ENCODE data around the gene HMX2.

The HMX2 gene

GRCh38 chr10:123147635-123148413 is at the start of gene HMX2:
Gene HMX2 (plus strand): TSS chr10:123148136. CDS start chr10:123148379, 243 bp downstream.
- DNase-seq = peak; percentile 29

GRCh38 chr10:123100030-123100762 is 47.7 kb upstream of the HMX2 start:
- DNase-seq = no peak

DNA sequence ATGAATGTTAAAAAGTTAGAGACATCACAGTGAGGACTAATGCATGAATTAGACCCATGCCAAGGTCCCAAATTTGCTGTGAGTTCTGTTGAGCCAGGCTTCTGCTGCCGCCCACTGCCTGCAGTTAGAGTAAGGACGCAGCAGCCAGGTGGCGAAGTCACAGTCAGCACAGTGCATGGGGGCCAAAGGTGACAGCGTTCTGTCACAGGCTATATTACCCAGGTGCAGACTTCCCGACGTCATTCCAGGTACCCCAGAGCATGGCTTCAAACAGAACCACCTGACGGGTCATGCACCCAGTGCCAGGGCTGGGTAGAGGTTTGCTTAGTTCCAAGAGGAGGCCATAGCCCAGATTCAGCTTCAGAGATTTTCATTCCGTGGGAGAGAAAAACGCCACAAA is 46.1 kb upstream of the HMX2 start:
- DNase-seq = no peak

DNA sequence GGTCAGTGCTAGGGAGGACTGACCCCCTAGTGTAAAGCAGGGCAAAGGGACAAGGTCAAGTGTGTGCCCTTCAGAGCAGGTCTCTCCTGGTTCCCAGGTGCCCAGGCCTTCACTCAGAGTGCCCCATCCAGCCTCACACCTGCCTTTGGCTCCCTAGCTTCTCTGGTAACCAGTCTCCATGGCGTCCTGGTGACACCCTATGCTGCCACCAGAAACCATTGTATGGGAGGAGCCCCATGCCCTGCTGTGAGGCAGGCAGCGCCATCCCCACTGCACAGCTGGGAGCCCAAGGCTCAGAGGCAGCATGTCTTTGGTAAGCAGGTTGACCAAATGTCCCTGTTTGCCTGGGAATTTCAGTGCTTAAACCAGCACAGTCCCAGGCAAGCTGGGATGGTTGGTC is 45.3 kb upstream of the HMX2 start:
- no peak for DNase-seq

GRCh38 chr10:123103944-123104343 is 44.0 kb upstream of the HMX2 start:
- no peak for DNase-seq

- DNase-seq = no peak
These were observed 38.5 kb upstream of the HMX2 start for GRCh38 chr10:123109466-123109865.

GRCh38 chr10:123117644-123118417 is 30.1 kb upstream of the HMX2 start:
- DNase-seq = no peak

DNA sequence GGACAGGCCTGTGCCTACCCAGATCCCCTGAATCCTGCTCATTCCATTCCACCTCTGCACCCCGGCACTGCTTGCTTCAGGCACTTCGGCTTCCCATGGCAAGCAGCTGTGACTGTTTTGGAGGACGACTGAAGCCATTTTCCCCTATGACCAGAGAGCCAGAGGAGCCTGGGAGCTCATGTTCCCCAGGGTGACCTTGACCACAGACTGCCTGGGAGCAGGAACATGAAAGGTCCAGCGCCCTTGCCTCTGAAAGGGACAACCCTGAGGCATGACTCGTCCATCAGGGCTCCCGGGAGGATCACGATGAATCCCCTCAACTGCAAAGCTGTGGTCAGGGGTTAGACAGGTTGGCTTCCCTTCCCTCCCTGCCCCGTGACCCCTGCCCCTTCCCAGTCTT is 28.9 kb upstream of the HMX2 start:
- DNase-seq = no peak

GRCh38 chr10:123126246-123126645 is 21.7 kb upstream of the HMX2 start:
- no peak for DNase-seq

- no peak for DNase-seq
These were observed 18.2 kb upstream of the HMX2 start for GRCh38 chr10:123129618-123130271.

GRCh38 chr10:123132576-123133477 is 15.1 kb upstream of the HMX2 start:
- peak; percentile 87 for DNase-seq

GRCh38 chr10:123133541-123134342 is 14.2 kb upstream of the HMX2 start:
- DNase-seq = no peak

GRCh38 chr10:123134343-123134914 is 13.5 kb upstream of the HMX2 start:
- no peak for DNase-seq

DNA sequence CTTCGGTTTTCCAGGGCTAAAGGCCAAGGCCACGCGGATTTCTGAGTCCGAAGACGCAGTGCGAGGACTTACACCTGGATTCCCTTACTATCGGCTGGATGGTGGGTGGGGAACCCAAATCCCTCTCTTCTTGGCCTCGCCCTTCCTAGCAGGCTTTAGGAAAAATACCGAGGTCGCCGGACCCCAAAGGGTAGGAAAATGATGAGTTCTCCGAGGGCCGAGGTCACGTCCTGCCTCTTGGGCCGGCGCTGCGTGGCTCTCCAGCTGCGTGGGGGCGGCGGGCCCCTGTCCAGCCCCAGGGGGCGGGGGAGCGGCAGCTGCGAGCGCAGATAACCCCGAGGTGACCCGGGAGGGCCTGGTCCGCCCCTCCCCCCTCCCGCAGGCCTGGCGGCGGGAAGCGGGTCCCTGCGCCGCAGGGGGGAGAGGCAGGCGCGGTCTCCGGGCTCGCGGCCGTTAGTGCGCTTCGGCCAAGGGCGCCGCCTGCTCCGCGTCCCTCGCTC is 13.0 kb upstream of the HMX2 start:
- DNase-seq = no peak

- peak; percentile 41 for DNase-seq
These were observed 12.4 kb upstream of the HMX2 start, which contains the start of gene HMX3 for GRCh38 chr10:123135415-123136141. Gene HMX3 (plus strand): TSS chr10:123135970. CDS start chr10:123136051, 81 bp downstream.

DNA sequence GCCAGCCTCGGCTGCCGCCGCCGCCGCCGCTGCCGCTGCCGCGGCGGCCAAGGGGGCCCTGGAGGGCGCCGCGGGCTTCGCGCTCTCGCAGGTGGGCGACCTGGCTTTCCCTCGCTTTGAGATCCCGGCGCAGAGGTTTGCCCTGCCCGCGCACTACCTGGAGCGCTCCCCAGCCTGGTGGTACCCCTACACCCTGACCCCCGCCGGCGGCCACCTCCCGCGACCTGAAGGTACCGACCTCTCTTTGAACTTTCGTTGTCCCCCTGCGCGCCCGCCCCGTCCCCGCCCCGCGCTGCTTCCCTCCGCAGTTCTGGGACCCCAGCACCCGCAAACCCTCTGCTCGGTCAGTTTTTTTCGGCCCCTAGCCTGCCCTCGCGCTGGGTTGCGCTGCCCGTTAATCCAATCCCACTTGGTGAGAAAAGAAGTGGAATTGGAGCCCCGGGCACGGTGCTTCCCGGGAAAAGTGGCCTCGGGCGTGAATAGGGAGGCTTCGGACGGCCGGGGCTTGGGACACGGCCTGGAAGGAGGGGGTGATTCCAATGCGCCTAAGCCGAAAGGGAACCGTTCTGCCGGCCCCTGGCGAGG is 11.6 kb upstream of the HMX2 start:
- no peak for DNase-seq

GRCh38 chr10:123136806-123137642 is 10.9 kb upstream of the HMX2 start:
- no peak for DNase-seq

- no peak for DNase-seq
These were observed 8.8 kb upstream of the HMX2 start for GRCh38 chr10:123139165-123139520.
